GM12864 (cell line): ENCODE data around the gene HHIPL1.

Experiments
- DNase-seq: peaks from one replicate; pipeline ENCODE4 v3.0.0-alpha.2; 2011; ENCODE audit warnings: low read depth
- H3K4me3 ChIP-seq: 2 replicates; pipeline ENCODE4 v1.5.1; 2011; ENCODE audit warnings: mild to moderate bottlenecking, low read depth, low read length, control low read depth
- TF ChIP-seq, protein P1 (sequence below): IDR thresholded peaks from 2 replicates; pipeline ENCODE4 v1.5.1; 2011; ENCODE audit warnings: low read depth, mild to moderate bottlenecking, moderate library complexity, low read length, control low read depth, inconsistent platforms; ENCODE audit errors: missing control alignments

HHIPL1 gene

DNA sequence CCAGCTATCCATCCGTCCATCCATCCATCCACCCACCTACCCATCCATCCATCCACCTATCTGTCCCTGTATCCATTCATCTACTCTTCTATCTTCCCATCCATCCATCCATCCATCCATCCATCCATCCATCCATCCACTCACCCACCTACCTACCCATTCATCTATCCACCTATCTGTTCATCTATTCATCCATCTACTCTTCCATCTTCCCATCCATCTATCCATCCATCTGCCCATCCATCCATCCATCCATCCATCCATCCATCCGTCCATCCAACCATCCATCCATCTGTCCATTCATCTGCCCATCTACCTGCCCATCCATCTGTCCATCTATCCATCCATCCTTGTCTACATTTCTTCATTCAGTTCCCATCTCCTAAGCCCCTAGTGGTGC is 17.8 kb upstream of the HHIPL1 start:
- DNase-seq: no peak
- H3K4me3 ChIP-seq: no peak overlapping the region
- TF ChIP-seq, protein P1, sequence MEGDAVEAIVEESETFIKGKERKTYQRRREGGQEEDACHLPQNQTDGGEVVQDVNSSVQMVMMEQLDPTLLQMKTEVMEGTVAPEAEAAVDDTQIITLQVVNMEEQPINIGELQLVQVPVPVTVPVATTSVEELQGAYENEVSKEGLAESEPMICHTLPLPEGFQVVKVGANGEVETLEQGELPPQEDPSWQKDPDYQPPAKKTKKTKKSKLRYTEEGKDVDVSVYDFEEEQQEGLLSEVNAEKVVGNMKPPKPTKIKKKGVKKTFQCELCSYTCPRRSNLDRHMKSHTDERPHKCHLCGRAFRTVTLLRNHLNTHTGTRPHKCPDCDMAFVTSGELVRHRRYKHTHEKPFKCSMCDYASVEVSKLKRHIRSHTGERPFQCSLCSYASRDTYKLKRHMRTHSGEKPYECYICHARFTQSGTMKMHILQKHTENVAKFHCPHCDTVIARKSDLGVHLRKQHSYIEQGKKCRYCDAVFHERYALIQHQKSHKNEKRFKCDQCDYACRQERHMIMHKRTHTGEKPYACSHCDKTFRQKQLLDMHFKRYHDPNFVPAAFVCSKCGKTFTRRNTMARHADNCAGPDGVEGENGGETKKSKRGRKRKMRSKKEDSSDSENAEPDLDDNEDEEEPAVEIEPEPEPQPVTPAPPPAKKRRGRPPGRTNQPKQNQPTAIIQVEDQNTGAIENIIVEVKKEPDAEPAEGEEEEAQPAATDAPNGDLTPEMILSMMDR: no peak

DNA sequence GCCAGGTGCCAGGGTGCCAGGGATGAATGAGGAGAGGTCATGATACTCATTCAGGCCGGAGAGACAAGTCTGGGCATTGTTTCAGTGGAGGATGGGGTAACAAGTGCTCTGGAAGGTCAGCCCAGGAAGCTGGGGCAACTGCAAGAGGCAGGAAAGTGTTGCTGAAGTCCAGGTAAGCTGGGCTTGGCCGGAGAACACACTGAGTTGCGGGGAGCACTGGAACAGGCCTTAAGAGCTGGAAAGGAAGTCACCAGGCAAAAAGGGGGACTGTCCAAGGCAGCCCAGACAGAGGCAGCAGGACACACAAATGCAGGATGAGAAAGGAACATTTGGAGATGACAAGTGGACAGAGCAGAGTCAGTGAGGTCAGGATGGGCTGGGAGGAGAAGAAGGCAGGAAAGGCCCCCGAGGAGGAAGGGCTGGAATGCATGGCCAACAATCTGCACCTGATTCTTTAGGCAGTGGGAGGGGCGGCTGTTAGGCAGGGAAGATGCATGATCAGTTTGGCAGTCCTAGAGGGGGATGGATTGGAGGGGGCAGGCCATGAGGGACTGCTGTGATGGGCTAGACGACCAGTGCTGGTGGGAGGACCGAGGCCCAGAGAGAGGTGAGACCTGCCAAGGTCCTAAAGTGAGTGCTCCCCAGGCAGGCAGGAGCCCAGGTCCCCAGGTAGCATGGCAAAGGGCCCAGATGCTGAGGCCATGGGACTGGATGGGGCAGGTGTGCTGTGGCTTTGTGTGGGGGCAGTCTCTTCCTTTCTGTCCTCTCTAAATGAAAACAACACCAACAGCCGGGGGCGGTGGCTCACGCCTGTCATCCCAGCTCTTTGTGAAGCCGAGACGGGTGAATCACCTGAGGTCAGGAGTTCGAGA is 17.2 kb upstream of the HHIPL1 start:
- DNase-seq: no peak
- H3K4me3 ChIP-seq: no peak overlapping the region
- TF ChIP-seq, protein P1: no peak

DNA sequence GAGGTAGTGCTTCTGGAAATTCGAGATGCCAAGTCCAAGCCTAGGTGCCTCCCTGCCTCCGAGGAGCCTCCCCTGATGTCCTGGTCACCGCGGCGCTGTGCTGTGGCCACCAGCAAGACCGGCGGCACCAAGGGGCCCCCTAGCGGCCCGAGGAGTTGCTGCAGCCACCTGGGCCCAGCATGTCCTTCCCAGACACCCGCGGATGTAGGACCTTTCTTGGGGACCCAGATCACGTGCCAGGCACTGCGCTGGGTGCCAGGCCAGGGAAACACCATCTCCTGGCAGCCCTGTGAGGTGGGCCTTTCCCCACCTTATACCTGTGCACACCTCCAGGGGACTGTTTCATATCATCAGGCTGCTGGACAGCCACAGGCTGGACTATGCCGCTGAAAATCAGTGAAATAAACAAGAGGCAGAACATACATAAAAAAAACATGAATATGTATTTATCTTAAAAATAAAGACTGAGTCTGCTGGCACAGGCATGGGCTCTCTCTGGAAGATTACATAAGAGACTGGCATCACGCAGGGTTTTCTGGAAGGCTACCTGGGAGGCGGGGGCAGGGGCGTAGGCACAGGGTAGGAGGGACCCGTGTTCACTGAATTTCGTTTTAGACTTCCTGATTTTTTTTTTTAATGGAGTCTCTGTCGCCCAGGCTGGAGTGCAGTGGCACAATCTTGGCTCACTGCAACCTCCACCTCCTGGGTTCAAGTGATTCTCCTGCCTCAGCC is 15.9 kb upstream of the HHIPL1 start:
- DNase-seq: no peak
- H3K4me3 ChIP-seq: no peak overlapping the region
- TF ChIP-seq, protein P1: peak; percentile 98

DNA sequence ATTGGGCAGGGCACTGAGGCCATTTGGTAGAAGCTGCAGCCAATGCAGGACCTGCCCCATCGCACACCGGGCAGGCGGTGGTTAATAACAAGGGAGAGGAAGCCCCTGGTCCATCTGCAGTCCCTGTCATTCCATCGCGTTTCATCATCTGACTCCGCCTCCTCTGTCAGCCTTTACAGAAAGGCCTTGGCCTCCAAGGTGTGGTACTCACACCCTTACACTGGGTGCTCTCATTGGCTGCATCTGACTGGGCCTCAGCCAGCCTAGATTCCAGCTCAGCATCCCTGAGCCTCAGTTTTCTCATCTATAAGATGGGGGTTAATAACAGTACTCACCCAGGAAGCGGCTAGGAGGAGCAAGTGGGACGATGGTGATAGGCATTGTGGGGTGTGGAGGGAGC is 14.7 kb upstream of the HHIPL1 start:
- no peak for DNase-seq
- no peak overlapping the region for H3K4me3 ChIP-seq
- TF ChIP-seq, protein P1: no peak

DNA sequence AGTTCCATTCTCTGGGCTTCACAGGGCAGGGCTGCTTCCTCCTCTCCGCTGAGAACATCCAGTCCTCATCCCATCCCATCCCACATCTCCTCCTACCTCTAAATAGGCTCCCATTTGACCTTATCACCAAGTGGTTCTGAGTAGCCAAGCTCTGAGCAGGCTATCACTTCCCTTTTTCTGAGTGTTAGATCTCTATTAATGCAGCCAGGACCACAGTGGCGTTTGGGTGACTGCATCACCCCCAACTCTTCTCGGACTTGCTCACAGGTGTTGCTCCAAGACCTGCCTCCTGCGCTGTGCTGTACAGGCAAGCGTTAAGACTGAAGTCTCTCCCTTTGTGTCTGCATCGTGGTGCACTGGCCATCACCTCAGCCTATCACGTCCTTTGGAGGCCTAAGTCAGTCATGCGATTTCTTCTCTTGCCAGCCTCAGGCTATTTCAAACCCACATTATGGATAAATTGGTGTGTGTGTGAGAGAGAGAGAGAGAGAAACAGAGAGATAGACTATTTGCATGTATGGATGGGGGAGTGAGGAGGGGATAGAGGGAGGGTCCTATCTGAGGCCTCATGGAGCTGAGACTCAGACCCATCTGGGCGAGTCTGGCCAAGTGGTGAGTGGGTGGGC is 12.4 kb upstream of the HHIPL1 start:
- DNase-seq: no peak
- H3K4me3 ChIP-seq: no peak overlapping the region
- TF ChIP-seq, protein P1: no peak

DNA sequence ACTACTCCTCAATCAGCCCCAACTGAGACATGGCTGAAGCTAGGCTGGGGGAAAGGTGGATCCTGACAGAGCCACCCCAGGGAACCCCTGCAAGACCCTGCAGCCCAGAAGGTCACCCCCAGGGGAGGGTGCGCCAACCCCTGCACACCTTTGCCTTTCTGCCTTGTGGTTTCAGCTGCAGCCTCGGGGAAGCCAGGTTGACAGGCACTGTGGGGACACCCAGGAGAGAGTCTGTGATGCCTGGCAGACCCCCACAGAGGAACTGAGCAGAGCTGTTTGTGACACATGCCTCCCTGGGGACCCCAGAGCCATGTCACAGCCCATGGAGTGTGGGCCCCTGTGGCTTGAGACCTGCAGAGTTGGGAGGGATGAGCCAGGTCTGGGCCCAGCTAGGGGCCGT is 11.8 kb upstream of the HHIPL1 start:
- DNase-seq: no peak
- TF ChIP-seq, protein P1: no peak
- no peak overlapping the region for H3K4me3 ChIP-seq
